ENCODE measurements around the gene PADI1.

Gene PADI1

GRCh38 chr1:17293681-17294425 lies 88.9 kb downstream of the PADI1 start:
- no peak overlapping the region for H3K9ac ChIP-seq (ENCODE audit: low read depth, low read length)
- H3K27ac ChIP-seq (ENCODE audit: low read depth, low read length) = no peak overlapping the region
- no peaks in the 10 kb centered on the region for H3K36me3 ChIP-seq (ENCODE audit: control insufficient read depth, insufficient read depth, low read length)
- H3K27me3 ChIP-seq (ENCODE audit: control insufficient read depth, insufficient read depth, low read length) = no peaks in the 10 kb centered on the region
- no peaks in the 10 kb centered on the region for H3K9me3 ChIP-seq (ENCODE audit: control insufficient read depth, insufficient read depth, low read length)
- no peak overlapping the region for H3K4me3 ChIP-seq (ENCODE audit: low read depth, low read length)
- H3K4me1 ChIP-seq (ENCODE audit: control insufficient read depth, insufficient read depth, low read length) = no peaks in the 10 kb centered on the region

GRCh38 chr1:17295292-17295691 lies 90.4 kb downstream of the PADI1 start:
- Histone ChIP-seq H3K9me3 (ENCODE audit: control insufficient read depth, insufficient read depth, low read length) (no peaks in the 10 kb centered on the region), H3K27ac (ENCODE audit: low read depth, low read length) (no peak overlapping the region), H3K9ac (ENCODE audit: low read depth, low read length) (no peak overlapping the region), H3K27me3 (ENCODE audit: control insufficient read depth, insufficient read depth, low read length) (no peaks in the 10 kb centered on the region), H3K4me1 (ENCODE audit: control insufficient read depth, insufficient read depth, low read length) (no peaks in the 10 kb centered on the region), H3K36me3 (ENCODE audit: control insufficient read depth, insufficient read depth, low read length) (no peaks in the 10 kb centered on the region), H3K4me3 (ENCODE audit: low read depth, low read length) (no peak overlapping the region)
